ENCODE measurements around the gene VTI1A. TPM values are rescaled to one million over a fixed set of nuclear protein-coding genes. Genes with fewer than 3 reads are reported as not detected.
A peak's percentile ranks its signal among the peaks of the same experiment; 100 is the strongest.

The VTI1A gene
- total RNA-seq, 1 experiment from 2014 or later = 22.0 TPM

DNA sequence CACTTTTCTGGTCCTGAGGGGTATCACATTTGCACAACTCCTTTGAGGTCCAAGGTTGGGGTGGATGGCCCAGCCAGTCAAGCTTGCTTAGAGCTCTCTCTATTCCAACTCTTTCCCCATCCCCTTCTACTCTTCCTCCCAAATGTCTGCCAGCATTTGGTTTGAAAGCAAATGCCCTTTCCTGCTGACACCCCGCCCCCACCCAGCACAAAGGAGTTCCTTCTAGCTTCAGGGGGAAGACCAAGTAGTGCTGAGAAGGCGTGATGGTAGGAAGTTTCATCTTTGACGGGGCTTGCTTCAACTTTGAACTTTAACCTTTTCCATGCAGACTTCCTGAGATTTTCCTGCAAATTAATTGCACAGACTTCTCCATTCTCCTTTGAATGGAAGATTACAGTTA is 365.6 kb downstream of the VTI1A start:
- Histone ChIP-seq H3K9me3 (ENCODE audit: control insufficient read depth, low read depth, low read length) (no peaks in the 10 kb centered on the region), H2BK12ac (ENCODE audit: insufficient read length, low read depth, low read length) (peak overlapping the region; percentile 7), H3K4me2 (ENCODE audit: insufficient read depth, insufficient read length, low read length) (peak overlapping the region; percentile 10), H3K4ac (ENCODE audit: low read depth, low read length) (no peak overlapping the region), H3K56ac (ENCODE audit: insufficient read length, low read depth, low read length) (no peak overlapping the region), H3K79me2 (ENCODE audit: insufficient read depth, low read length) (no peaks in the 10 kb centered on the region), H3K27me3 (ENCODE audit: insufficient read depth, low read length) (no peaks in the 10 kb centered on the region; the same call in 1 of the 2 replicates), H2BK5ac (ENCODE audit: insufficient read length, low read length) (no peak overlapping the region), H2BK120ac (ENCODE audit: low read depth, low read length, poor library complexity, severe bottlenecking) (no peak overlapping the region), H3K14ac (ENCODE audit: insufficient read depth, low read length) (0 out of 2 replicates have a peak overlapping the region, but pooled peaks have one; percentile 18), H3K27ac (ENCODE audit: insufficient read length, low read depth, low read length) (peak overlapping the region; percentile 24), H2AFZ (ENCODE audit: low read length) (no peak overlapping the region), H3T11ph (ENCODE audit: low read length) (no peak overlapping the region), H3K23me2 (ENCODE audit: insufficient read length, low read depth, low read length, poor library complexity, severe bottlenecking) (no peaks in the 10 kb centered on the region), H3K23ac (ENCODE audit: insufficient read length, low read depth, low read length) (no peak overlapping the region), H3K9ac (ENCODE audit: extremely low read depth, insufficient read length, low read length) (no peak overlapping the region), H3K4me1 (ENCODE audit: insufficient read depth, low read length) (peaks cover 26% of the 10 kb centered on the region), H4K5ac (ENCODE audit: insufficient read length, low read depth, low read length) (no peak overlapping the region), H4K91ac (ENCODE audit: insufficient read length, low read depth, low read length) (peak overlapping the region; percentile 25), H2AK5ac (ENCODE audit: insufficient read length, low read length) (no peak overlapping the region), H3K79me1 (ENCODE audit: insufficient read depth, low read depth, low read length, poor library complexity, severe bottlenecking) (no peaks in the 10 kb centered on the region), H2BK15ac (ENCODE audit: low read depth, low read length) (0 out of 2 replicates have a peak overlapping the region, but pooled peaks have one; percentile 2), H3K18ac (ENCODE audit: insufficient read length, low read depth, low read length) (peak overlapping the region; percentile 23), H2BK20ac (ENCODE audit: low read depth, low read length, poor library complexity, severe bottlenecking) (no peak overlapping the region), H4K8ac (replicated peaks; ENCODE audit: insufficient read length, low read depth, low read length) (no peak overlapping the region), H4K20me1 (ENCODE audit: control insufficient read depth, insufficient read depth, insufficient read length) (no peaks in the 10 kb centered on the region)
- WGBS (ENCODE audit: extremely low coverage, insufficient read length, low lambda C conversion rate) = no CpG with 5 or more reads among the region's 3 CpGs
- peaks cover 14% of the 10 kb centered on the region for H3K27me3 Mint-ChIP-seq (ENCODE audit: low read depth)
- peaks cover 83 to 85% of the 10 kb centered on the region in 2 experiments for H3K4me1 Mint-ChIP-seq
- H3K36me3 Mint-ChIP-seq (ENCODE audit: insufficient read depth in 1 of 3, low read depth in 3 of 3) = peaks cover 0 to 5% (median 0%) of the 10 kb centered on the region in 3 experiments; a peak in 4 of 7 replicates
- H3K9me3 Mint-ChIP-seq = no peaks in the 10 kb centered on the region
- no peak for DNase-seq
- peak overlapping the region; percentile 28 to 35; a peak in 3 of 5 replicates for H3K4me3 Mint-ChIP-seq
- TF ChIP-seq, protein P1, sequence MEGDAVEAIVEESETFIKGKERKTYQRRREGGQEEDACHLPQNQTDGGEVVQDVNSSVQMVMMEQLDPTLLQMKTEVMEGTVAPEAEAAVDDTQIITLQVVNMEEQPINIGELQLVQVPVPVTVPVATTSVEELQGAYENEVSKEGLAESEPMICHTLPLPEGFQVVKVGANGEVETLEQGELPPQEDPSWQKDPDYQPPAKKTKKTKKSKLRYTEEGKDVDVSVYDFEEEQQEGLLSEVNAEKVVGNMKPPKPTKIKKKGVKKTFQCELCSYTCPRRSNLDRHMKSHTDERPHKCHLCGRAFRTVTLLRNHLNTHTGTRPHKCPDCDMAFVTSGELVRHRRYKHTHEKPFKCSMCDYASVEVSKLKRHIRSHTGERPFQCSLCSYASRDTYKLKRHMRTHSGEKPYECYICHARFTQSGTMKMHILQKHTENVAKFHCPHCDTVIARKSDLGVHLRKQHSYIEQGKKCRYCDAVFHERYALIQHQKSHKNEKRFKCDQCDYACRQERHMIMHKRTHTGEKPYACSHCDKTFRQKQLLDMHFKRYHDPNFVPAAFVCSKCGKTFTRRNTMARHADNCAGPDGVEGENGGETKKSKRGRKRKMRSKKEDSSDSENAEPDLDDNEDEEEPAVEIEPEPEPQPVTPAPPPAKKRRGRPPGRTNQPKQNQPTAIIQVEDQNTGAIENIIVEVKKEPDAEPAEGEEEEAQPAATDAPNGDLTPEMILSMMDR (conservative IDR thresholded peaks at IDR 0.05) = no peak
- H3K27ac Mint-ChIP-seq = peak overlapping the region; percentile 69 to 97 (median 92); a peak in 6 of 7 replicates

Measured in H9 (cell line).